Measurements from ENCODE around the gene MBD3.

DNA sequence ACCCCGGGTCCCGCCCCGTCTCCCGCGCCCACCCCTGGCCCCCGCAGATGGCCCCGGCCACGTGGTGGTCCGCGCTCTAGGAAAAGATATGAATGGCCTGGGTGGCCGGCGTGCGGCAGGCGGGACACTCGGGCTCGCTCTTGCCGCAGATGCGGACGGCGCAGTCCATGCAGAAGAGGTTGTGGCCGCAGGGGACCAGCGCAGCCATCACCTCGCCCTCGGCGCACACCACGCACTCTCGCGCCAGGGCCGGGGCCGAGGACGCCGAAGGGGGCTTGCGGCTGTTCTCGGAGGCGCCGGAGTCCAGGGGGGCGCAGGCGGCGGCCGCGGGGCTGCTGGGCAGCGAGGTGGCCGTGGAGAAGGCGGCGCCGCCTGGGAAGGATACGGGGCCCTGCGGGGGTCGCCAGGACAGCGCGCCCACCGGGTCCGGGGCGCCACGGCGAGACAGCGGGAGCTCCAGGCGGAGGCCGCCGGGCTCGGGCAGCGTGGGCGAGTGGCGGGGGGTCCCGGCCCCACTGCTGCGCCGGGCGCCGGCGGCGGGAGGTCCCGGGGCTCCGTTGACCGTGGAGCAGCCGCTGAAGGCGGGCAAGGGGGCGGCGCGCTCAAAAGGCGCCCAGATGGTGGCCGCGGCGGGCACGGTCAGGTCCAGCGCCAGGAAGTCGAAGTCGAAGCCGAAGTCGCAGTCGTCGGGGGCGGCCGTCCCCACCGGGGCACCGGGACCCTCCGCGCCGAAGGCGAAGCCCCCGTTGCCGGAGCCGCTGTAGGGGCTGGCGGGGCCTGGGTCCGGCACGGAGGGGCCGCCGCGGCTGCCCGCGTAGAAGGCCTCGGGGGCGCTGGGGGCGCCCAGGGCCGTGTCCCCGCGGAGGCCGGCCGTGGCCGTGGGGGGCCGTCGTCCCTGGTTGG is 36.9 kb downstream of the MBD3 start:
- TF ChIP-seq EZH2phosphoT487 (IDR thresholded peaks at IDR 0.05; ENCODE audit: insufficient read depth, low read depth) = no peak
- TF ChIP-seq EZH2 (IDR thresholded peaks at IDR 0.05; ENCODE audit: insufficient read depth, poor library complexity, severe bottlenecking) = no peak

Data from GM23248 (cell line).